IPS DF 6.9 (cell line): ENCODE data around the gene NBPF9.
"Not testable (repeated sequence)": the region's sequence is repeated elsewhere in the genome, so short reads cannot be mapped to it uniquely, and the experiment has no call there.

Experiments
- DNase-seq: peaks from one replicate; pipeline ENCODE4 v3.0.0-alpha.2; 2013; ENCODE audit warnings: low read depth, low spot score
- H3K27ac ChIP-seq: one replicate; pipeline ENCODE4 v1.5.1; 2013; ENCODE audit warnings: low read length, control low read depth
- H3K27me3 ChIP-seq: 2 replicates; pipeline ENCODE4 v1.6.1; 2013; ENCODE audit warnings: mild to moderate bottlenecking, low read length; ENCODE audit not compliant: control insufficient read depth, insufficient read depth
- H3K36me3 ChIP-seq: 2 replicates; pipeline ENCODE4 v1.6.1; 2013; ENCODE audit warnings: low read length; ENCODE audit not compliant: control insufficient read depth, insufficient read depth
- H3K4me1 ChIP-seq: 2 replicates; pipeline ENCODE4 v1.6.1; 2013; ENCODE audit warnings: low read length; ENCODE audit not compliant: control insufficient read depth, insufficient read depth
- H3K4me3 ChIP-seq: 2 replicates; pipeline ENCODE4 v1.5.1; 2013; ENCODE audit warnings: mild to moderate bottlenecking, low read length
- H3K9me3 ChIP-seq: 2 replicates; pipeline ENCODE4 v1.6.1; 2013; ENCODE audit warnings: low read length, inconsistent platforms; ENCODE audit not compliant: control insufficient read depth, insufficient read depth
- WGBS: extraction: QIAGEN DNeasy Blood & Tissue Kit; methylation state at CpG from one replicate; pipeline ENCODE4 v1.1.7; 2013; ENCODE audit warnings: mixed read lengths, missing lambda C conversion rate; ENCODE audit not compliant: insufficient read length, insufficient coverage; 5-methylcytosine and 5-hydroxymethylcytosine counted together

Gene NBPF9

GRCh38 chr1:149013513-149013912, 89.8 kb downstream of the NBPF9 start:
- not testable (repeated sequence) for H3K27ac ChIP-seq, H3K4me3 ChIP-seq, H3K27me3 ChIP-seq, H3K36me3 ChIP-seq, H3K4me1 ChIP-seq, H3K9me3 ChIP-seq, DNase-seq
- no CpG with 5 or more reads among the region's 4 CpGs for WGBS

GRCh38 chr1:149012599-149012998, 90.8 kb downstream of the NBPF9 start:
- not testable (repeated sequence) for H3K27me3 ChIP-seq, H3K4me1 ChIP-seq, H3K9me3 ChIP-seq, DNase-seq, H3K36me3 ChIP-seq, H3K27ac ChIP-seq, H3K4me3 ChIP-seq
- no CpG with 5 or more reads among the region's 5 CpGs for WGBS

DNA sequence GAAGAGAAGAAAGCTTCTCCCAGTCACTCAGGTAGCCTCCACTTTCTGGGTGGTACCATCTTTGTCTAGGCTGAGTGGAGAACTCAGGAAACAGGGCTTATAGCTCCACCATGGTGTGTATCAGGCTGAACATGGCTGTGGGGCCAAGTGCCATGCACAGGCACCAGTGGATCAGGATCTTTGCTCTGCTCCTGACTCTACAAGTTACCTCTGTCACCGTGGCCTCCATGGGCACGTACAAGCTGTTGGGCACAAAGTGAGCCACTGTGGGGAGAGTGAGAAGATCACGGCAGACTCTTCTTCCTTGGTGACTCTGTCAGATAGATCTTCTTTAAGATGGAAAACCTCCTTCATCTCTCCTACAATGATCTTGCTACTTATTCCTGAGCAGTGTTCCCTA, 93.6 kb downstream of the NBPF9 start:
- not testable (repeated sequence) for H3K4me3 ChIP-seq, H3K27me3 ChIP-seq, H3K36me3 ChIP-seq, DNase-seq, H3K4me1 ChIP-seq, H3K9me3 ChIP-seq, H3K27ac ChIP-seq
- no CpG with 5 or more reads among the region's 3 CpGs for WGBS

GRCh38 chr1:149008769-149009168, 94.6 kb downstream of the NBPF9 start:
- not testable (repeated sequence) for H3K36me3 ChIP-seq, H3K9me3 ChIP-seq, H3K27me3 ChIP-seq, H3K27ac ChIP-seq, H3K4me1 ChIP-seq, DNase-seq, H3K4me3 ChIP-seq
- no CpG with 5 or more reads among the region's 2 CpGs for whole genome bisulfite sequencing

DNA sequence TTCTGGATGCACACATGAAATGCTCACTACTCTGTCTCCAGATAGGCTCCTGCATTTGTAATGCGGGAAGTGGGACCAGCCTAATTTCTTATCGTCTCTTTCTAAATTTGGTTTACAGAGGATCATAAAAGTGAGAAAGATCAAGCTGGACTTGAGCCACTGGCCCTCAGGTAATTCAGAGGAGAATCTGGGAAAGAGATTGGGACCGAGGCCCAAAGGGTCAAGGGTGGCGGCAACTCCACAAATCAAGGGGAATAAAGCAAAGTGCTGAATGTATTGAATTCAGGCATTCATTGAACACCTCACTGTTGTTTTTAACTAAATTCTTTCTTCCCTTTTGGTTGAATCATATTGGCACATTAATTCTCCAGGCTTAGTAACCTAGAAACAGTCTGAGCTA, 95.0 kb downstream of the NBPF9 start:
- H3K36me3 ChIP-seq, DNase-seq, H3K4me3 ChIP-seq, H3K4me1 ChIP-seq, H3K27ac ChIP-seq, H3K9me3 ChIP-seq, H3K27me3 ChIP-seq: not testable (repeated sequence)
- WGBS, result no CpG with 5 or more reads among the region's 4 CpGs
